Epithelial cell of esophagus (primary cell): ENCODE measurements around the gene ALK.

Source experiments
- DNase-seq: peaks from one replicate; pipeline ENCODE4 v3.0.0; 2010; ENCODE audit warnings: low read depth
- H3K4me3 ChIP-seq: 2 replicates; pipeline ENCODE4 v1.5.1; 2011; ENCODE audit warnings: mild to moderate bottlenecking, low read length, control low read depth
- CTCF ChIP-seq: IDR thresholded peaks from 2 replicates; pipeline ENCODE4 v1.5.1; 2011; ENCODE audit warnings: low read depth, mild to moderate bottlenecking, low read length, control low read depth, inconsistent platforms; ENCODE audit not compliant: insufficient read depth; ENCODE audit errors: missing control alignments

Gene ALK

GRCh38 chr2:29469516-29469915 lies 451.9 kb downstream of the ALK start:
- TF ChIP-seq CTCF: no peak
- no peak for DNase-seq
- no peak overlapping the region for H3K4me3 ChIP-seq

DNA sequence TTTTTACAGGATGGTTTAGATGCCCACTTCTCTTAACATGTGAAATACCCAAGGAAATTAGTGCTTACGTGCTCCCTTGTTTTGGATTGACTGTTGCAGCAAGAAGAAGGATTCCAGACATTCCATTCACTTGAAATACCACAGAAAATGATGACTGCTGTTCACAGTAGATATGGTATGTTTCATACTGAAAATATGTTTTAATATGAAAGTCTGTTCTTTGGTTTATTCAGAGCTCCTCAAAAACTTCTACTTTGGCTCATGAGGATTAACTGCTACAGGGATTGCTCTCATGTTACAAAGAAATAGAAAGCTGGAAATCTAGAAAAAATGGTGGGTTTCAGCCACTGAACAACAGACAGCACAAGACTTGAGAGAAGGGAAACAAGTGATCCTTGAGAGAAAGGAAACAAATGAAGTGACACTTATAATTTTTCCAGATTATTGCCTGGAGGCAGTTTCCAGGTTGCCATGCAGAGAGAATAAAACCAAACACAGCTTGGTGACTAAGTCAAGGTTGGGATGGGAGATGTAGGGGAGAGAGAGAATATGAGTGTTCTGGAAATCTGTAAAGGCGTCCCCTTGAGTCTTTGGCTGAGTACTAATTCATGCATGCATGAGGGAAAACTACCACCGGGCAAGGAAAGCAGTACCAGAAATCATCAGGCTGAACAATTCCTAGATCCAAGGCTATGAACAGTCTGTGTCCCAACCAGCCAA lies 458.0 kb downstream of the ALK start:
- H3K4me3 ChIP-seq: no peak overlapping the region
- no peak for TF ChIP-seq CTCF
- DNase-seq: peak; percentile 62

DNA sequence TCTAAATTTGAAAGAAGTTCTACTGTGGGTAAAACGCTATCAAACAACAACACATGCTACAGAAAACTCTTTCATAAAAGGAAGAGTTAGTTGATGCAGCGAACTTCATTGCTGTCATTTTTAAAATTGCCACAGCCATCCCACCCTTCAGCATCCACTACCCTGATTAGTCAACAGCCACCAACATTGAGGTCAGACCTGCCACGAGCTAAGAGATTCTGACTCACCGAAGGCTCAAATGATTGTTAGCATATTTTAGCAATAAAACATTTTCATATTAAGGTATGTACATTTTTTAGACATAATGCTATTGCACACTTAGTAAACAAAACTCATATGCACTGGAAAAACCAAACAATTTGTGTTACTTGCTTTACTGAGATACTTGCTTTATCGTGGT lies 459.1 kb downstream of the ALK start:
- DNase-seq: peak; percentile 62
- H3K4me3 ChIP-seq: no peak overlapping the region
- TF ChIP-seq CTCF: no peak

GRCh38 chr2:29460190-29460589 lies 461.2 kb downstream of the ALK start:
- TF ChIP-seq CTCF: no peak
- DNase-seq: no peak
- H3K4me3 ChIP-seq: no peak overlapping the region

DNA sequence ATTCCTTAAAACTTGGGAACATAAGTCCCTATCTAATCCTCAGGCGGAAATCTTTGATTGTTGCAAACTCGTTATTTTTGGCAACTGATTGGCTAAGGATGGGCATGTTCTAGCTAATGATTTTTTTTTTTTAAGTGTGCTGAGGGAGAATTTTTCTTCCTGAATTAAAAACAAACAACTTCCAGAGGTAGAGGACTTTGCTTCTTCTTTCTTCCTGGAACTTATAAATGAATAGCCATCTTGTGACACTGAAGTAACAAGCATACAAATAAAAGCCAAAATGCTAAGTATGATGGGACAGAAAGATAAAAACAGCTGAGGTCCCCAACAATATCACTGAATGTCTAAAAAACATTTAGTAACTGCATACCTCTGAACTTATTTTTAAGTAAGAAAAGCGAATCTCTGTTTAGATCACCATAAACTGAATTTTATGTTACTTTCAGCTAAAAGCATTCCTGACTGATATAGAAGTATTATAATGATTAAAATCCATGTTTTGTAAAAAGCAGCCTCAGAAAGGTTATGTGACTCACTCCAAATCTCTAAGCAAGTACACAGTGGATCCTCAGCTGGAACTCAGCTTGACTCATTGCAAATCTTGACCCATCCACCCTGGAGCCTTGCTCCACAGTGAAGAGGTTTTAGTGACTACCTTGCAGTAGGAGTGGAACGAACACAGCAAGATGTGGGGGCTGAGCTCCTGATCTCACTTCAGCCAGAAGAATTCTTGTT lies 461.8 kb downstream of the ALK start:
- no peak overlapping the region for H3K4me3 ChIP-seq
- TF ChIP-seq CTCF: no peak
- DNase-seq: peak; percentile 68

- no peak for TF ChIP-seq CTCF
- DNase-seq: no peak
- H3K4me3 ChIP-seq: no peak overlapping the region
Observed at GRCh38 chr2:29456429-29456828, 465.0 kb downstream of the ALK start.

- DNase-seq: no peak
- TF ChIP-seq CTCF: no peak
- no peak overlapping the region for H3K4me3 ChIP-seq
Observed at GRCh38 chr2:29455200-29455860, 466.1 kb downstream of the ALK start.
